Heart left ventricle (tissue), 13 donors: ENCODE measurements around the gene TMEM217.

Source experiments
- CTCF ChIP-seq, 12 donors: fragments of 200-600 bp; sonication (generic) in 4 of 12; IDR thresholded peaks; one replicate each; pipeline versions ENCODE4 v1.5.0 to v1.8.0; 2018 to 2022; ENCODE audit warnings: antibody characterized with exemption in 12 of 12, mild to moderate bottlenecking in 5 of 12
- POLR2A ChIP-seq, 2 donors: fragments of 450-650 bp; IDR thresholded peaks; one replicate each; pipeline ENCODE4 v1.6.1; 2017; ENCODE audit warnings: antibody characterized with exemption in 2 of 2, mild to moderate bottlenecking in 2 of 2, moderate library complexity in 2 of 2
- donor health status: ischemic (EF 13 %, LVEDD 7.1; RV severe dilation, severe dysfunction).
- donor health status: DM: no; HTN: yes; CAD: no.
- donor health status: DM: no; HTN: no; CAD: no.
- donor health status: ischemic (EF 25% LVEDD 6.9; RV normal size, moderate dysfunction).
- donor health status: ischemic (EF 25% LVEDD 5.7; RV mildly dilated, moderate dysfunction).
- donor health status: ischemic (EF 35%, LVEDD 5.7; RV mildly dilated, moderate dysfunction).
- donor health status: nonischemic (EF 11% LVEDD 7.7; RV severe dilation, severe dysfunction).
- donor health status: DM: yes; HTN: yes; CAD: no.
- donor health status: PGD.
- donor health status: ischemic (EF 29% LVEDD 5.4; RV normal size, mild dysfunction).
- donor health status: nonischemic (EF 23%, LVEDD 6.1; RV moderate dilation, normal function).

- TF ChIP-seq CTCF (IDR thresholded peaks at IDR 0.05) (no peak), POLR2A (IDR thresholded peaks at IDR 0.05) (no peak)
Observed at GRCh38 chr6:37269105-37269504, 11.2 kb upstream of the TMEM217 start.
